NCI-H1694 treated with DMSO at 0.1 percent for 48 hours (cell line): ENCODE measurements around the gene AMMECR1.
"Not testable (repeated sequence)": the region's sequence is repeated elsewhere in the genome, so short reads cannot be mapped to it uniquely, and the experiment has no call there.

Source experiments
- DNase-seq: peaks from one replicate; lab custom pipeline; 2025; lab: John Stamatoyannopoulos, UW

Gene AMMECR1

DNA sequence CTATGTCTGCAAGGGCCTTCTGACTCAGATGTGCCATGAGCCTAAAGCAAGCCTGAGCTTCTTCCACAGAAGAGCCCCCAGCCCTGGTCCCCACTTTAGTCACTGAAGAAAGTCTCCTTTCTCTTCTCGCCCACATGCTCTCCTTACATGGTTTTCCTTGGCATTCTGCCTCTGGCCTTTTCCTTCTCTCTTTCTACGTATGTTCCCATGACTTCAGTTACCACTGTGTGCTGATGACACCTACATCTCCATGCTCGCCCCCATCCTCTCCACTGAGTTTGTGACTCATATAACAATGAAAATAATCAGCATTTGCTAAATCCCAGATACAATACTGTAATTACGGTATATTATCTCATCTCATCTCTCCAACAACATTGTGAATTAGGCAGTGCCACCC, 149.3 kb downstream of the AMMECR1 start:
- DNase-seq: no peak

DNA sequence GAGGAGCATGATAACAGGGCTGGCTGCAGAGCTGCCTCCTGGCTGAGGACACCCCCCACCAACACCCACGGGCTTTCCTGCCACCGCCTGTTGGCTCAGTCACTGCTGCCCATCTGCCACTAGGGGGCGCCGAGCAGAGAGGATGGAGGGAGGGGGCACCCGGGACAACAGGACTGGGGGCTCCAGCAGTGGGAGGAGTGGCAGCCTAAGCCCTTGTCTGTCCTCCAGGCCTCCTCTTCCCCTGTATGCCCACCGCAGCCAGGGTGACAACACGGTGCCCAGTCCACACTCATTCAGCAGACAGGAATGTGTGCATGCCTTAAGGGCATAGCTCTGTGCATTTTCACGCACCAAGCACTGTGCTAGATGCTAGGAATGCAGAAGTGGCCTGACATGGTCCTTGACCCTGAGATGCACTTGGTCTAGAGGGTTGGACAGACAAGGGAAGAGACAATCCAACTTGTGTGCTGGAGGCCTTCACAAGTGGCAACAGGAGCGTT, 149.9 kb downstream of the AMMECR1 start:
- no peak for DNase-seq

DNA sequence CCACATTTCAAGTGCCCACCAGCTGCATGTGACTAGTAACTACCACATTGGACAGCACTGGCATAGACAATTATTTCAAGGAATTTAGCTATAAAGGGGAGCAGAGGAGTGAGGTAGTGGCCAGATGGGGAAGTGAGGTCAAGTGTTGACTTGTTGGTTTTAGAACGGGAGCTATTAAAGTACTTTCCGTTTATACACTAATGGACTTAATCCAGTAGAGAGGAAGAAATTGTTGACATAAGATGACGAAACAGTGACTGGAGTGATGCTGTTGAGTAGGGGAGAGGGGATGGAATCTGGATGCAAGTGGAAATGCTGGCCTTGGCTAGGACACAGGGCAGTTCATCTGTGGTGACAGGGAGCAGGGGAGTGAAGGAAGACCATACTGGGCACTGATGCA, 154.4 kb downstream of the AMMECR1 start:
- no peak for DNase-seq

DNA sequence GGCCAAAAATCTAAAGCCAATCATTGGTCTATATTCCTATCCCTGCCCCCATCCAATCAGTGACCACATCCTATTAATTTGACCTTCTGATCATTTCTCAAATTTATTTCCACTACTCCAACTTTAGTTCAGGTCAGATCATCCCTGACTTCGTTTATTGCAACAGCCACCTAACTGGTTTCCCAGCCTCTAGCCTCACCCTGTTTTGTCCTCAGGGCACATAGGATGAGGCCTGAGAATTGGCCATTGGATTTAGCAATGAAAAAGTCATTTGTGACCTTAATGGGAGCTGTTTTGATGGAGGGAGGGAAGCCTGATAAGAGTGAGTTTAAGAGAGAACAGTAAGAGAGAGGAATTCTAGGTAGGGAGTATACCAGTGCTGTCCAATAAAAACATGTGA, 155.0 kb downstream of the AMMECR1 start:
- no peak for DNase-seq

DNA sequence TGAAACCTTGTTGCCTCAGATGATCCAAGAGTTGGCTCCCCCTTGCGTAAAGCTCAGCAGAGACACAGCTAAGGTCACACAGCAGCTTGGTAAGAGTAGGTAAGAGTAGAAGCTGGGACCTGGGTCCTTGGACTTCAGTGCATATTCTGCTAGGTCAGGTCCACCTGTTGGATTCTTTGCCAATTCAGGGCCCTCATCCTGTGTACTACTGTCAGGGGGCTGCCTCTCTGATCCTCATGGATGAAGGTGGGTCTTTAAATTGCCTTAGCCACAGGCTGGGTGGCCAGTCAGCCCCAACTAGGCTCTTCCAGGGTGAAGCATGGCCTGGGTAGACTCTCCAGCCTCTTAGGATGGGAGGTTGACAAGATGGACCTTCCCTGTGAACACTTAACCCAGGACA, 155.8 kb downstream of the AMMECR1 start:
- no peak for DNase-seq

DNA sequence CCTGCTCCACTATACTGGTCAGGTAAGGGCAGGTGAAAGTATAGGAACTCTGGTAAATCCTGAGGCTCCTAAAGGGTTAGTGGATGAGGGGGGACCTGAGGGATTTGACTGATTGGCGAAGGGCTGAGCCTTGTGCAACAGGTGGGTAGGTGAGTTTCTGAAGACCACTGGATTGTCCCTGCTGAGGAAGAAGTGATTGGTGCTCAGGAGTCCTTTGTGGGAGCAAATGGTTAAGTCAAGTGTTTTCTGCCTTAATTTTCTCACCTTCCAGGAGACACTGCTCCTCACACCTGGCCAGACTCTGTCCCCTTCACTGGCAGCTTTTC, 156.6 kb downstream of the AMMECR1 start:
- DNase-seq: no peak

DNA sequence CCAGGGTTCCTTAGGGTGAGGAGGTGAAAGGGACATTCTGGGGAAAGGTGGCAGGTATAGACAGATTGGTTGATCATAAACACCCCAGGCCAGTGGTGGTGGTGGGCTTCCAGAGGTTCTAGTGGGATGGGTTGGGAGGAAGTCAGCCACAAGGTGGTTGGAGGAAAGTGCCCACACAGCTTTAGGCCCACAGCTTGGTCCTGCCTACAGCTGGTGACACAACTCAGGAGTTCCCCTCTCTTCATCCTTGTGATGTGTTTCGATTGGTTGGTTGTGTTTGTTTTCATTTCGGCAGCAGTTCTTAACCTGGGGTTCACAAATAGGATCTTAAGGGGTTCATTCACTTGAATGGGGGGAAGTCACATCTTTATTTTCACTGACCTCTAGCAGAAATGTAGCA, 158.0 kb downstream of the AMMECR1 start:
- DNase-seq: no peak

DNA sequence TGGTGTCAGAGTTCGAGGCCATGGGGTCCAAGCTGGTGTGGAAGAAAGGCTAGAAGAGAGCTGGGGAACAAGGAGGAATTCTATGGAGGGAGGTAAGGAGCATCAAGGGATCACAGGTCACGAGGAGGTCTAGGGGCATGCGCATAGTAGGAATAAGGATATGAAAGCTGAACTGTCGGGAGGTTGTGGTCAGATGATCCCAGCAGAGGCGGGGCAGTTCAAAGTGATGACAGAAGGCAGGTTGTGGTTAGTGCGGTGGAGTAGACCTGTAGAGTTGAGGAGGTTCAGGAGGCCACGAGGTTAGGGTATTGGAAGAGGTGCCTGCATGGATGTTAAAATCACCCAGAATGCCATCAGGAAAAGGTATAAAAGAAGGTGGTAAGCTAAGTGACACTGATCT, 158.7 kb downstream of the AMMECR1 start:
- DNase-seq: no peak

DNA sequence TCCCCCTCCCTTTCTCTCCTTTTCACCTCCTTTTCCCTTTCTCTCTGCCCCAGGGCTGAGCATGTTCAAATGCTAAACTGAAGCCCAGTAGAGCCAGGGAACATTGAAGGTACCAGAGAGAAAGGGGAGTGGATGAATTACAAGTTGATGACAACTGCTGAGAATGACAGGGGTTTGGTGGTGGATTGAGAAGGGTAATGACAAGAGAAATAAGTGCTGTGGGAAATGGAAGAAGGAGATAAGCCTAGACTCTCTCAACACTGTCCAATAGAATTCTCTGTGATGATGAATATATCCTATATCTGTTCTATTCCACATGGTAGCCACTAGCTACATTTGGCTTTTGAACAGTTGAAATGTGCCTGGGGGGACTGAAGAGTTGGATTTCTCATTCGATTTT, 160.4 kb downstream of the AMMECR1 start:
- DNase-seq: no peak

DNA sequence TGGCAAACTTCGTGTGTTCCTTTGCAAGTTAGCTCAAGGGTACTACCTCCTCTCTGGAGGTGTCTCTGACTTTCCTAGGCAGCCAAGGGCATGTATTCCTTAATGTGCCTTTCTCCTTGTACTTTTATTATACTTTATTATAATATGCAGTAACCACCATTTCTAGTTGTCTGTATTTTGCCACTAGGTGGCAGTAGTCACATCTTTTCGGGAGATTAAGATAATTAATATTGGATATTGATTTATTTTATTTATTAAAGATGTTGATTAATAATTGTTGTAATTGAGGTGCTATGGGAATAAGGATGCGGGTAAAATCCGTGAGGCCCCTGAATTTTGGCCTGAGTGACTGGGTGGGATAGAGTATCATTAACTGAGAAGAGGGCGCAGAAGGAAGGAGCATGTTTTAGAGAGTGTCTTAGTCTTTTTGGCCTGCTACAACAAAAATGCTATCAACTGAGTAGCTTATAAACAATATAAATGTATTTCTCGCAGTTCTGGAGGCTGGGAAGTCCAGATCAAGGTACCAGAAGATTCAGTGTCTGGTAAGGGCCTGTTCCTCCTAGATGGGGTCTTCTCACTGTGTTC, 161.6 kb downstream of the AMMECR1 start:
- peak; percentile 18 for DNase-seq

DNA sequence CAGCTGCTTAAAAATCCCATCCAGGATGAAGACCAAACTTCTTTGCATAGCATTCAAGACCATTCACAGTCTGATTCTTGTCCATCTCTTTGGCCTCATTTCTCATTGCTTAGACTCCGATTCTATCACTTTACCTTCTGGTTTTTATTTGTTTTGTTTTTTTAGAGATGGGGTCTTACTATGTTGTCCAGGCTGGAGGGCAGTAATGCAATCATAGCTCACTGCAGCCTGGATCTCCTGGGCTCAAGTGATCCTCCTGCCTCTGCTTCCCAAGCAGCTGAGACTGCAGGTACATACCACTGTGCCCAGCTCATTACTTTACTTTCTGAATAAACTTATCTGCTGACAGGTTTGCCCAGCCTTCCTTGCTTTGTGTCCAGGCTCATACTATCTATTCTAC, 162.1 kb downstream of the AMMECR1 start:
- no peak for DNase-seq

DNA sequence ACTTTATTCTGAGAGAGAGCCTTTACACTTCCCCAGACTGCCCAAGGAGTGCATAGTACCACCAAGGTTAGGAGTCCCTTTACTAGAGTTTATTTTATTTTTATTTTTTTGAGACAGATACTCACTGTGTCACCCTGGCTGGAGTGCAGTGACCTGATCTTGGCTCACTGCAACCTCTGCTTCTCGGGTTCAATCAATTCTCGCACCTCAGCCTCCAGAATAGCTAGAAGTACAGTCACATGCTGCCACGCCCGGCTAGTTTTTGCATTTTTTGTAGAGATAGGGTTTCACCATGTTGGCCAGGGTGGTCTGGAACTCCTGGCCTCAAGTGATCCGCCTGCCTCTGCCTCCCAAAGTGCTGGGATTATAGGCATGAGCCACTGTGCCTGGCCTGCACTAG, 163.6 kb downstream of the AMMECR1 start:
- DNase-seq: not testable (repeated sequence)

DNA sequence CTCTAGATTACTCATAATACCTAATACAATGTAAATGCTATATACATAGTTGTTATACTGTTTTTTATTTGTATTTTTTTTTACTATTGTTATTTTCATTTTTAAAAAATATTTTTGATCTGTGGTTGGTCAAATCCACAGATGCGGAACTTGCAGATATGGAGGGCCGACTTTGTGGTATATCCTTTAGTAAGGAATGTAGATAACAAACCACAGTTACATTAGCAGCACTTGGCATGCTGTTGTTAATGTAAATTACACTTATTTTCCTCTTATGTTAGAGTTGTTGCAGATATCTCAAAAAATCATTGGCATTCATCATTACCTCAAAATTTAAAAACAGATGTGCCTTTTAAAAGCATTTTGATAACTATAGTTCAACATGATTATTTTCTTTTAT, 164.0 kb downstream of the AMMECR1 start:
- no peak for DNase-seq

DNA sequence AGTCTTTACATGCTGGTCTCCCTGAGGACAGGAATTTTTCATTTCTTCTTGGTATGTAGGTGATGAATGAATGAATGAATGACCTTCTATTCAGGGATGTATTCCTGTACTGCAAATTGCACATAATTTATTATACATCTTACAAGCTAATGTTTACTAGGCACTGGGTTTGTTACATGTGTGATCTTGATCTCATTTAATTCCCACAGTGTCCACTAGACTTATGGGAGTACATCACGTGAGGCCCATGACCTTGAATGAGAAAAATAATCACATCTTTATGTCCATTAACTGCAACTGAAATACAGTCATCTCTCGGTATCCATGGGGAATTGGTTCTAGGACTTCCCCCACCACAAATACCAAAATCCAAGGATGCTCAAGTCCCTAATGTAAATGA, 164.6 kb downstream of the AMMECR1 start:
- DNase-seq: no peak

DNA sequence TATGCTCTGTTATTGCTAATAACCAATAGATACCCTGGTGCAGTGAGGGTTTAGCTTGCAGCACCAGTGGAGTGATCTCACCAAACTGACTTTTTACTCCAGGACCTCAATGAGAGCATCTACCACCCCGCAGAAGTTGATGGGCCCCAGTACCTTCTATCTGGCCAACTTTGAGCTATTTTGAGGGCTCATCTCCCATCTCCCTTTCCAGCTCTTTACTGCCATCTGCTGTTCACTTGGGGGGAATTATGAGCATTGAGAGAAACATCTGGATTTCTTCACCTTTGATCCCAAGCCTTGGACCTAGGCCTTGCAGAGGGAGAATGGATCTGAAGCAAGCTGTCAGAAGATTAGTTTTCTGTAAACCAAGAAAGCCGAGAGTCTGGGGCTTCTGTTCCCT, 171.4 kb downstream of the AMMECR1 start:
- peak; percentile 45 for DNase-seq

DNA sequence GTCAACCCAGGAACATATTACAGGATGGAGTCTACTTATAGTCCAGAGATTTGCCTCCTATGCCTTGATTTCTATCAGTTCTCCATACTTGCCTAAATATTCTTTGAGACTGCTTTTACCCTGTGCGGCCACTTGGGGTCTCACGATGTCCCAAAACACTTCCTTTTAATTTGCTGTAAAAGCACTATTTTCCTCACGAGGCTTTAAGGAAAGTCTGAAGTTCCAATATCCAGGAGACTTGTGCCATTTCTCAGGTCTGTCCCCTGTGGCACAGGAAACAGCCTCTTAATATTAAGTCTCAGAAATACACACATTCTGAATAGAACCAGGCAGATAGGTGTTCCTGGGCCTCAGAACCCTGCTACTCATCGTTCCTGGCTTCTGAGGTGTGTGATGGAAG, 172.0 kb downstream of the AMMECR1 start:
- peak; percentile 9 for DNase-seq

DNA sequence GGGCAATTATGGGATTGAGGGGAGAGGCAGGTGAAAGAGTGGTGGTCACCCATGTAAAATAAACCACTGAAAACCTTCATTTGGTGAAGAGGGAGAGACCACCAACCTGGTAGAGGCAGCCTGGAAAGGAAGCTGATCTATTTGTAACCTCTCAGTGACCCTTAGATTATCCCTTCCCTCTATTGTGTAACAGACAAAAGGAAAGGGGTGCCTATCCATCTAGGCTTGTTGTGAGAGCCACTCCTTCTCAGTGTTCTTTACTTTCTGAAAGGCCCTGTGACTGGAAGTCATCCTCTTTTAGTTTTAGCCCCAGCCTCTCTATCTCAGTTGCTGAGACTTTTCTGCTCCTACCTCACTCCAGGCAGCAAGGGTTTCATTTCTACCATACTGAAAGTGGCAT, 172.6 kb downstream of the AMMECR1 start:
- no peak for DNase-seq
